Measurements from ENCODE around the gene COL27A1.

The COL27A1 gene

DNA sequence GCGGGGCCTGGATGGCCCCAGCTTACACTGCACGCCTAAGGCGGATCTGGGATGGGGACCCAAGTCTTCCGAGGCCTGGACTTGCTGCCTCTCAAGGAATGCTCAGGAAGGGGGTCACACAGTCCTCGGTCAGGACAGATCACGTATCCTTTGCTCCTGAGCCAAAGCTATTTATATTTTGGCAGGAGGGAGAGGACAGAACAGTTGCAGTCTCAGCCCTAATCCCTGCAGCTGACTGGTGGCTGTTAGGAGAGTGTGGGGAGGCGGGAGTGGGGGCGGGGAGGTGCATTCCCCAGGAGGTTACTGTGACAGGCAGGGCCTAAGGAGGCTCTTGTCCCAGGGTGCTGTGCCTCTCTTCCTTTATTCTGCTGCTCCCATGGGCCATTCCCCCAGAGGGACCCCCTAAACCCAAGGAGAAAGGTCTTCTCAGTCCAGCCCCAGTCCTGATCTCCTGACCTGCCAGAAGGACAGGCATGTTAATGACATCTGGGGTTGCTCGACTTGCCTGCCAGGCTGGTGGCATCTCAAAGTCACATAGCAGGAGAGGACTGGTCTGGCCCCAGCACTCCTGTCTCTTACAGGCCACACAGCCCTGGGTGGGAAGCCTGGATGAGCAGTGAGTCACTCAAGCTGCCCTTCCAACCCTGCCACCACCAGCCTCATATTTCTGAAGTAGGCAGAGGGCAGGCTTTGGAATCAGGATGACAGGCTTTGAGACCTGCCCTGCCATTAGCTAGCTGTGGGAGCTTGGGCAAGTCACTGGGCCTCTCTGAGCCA lies 51.9 kb downstream of the COL27A1 start (continued):
- TF ChIP-seq PPARA (CRISPR knock-in tag; IDR thresholded peaks at IDR 0.05; ENCODE audit: borderline replicate concordance) (no peak), ZFP30 (CRISPR knock-in tag; IDR thresholded peaks at IDR 0.05) (no peak)
- TF ChIP-seq, protein P1, sequence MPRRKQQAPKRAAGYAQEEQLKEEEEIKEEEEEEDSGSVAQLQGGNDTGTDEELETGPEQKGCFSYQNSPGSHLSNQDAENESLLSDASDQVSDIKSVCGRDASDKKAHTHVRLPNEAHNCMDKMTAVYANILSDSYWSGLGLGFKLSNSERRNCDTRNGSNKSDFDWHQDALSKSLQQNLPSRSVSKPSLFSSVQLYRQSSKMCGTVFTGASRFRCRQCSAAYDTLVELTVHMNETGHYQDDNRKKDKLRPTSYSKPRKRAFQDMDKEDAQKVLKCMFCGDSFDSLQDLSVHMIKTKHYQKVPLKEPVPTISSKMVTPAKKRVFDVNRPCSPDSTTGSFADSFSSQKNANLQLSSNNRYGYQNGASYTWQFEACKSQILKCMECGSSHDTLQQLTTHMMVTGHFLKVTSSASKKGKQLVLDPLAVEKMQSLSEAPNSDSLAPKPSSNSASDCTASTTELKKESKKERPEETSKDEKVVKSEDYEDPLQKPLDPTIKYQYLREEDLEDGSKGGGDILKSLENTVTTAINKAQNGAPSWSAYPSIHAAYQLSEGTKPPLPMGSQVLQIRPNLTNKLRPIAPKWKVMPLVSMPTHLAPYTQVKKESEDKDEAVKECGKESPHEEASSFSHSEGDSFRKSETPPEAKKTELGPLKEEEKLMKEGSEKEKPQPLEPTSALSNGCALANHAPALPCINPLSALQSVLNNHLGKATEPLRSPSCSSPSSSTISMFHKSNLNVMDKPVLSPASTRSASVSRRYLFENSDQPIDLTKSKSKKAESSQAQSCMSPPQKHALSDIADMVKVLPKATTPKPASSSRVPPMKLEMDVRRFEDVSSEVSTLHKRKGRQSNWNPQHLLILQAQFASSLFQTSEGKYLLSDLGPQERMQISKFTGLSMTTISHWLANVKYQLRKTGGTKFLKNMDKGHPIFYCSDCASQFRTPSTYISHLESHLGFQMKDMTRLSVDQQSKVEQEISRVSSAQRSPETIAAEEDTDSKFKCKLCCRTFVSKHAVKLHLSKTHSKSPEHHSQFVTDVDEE (CRISPR knock-in tag; IDR thresholded peaks at IDR 0.05) = no peak

DNA sequence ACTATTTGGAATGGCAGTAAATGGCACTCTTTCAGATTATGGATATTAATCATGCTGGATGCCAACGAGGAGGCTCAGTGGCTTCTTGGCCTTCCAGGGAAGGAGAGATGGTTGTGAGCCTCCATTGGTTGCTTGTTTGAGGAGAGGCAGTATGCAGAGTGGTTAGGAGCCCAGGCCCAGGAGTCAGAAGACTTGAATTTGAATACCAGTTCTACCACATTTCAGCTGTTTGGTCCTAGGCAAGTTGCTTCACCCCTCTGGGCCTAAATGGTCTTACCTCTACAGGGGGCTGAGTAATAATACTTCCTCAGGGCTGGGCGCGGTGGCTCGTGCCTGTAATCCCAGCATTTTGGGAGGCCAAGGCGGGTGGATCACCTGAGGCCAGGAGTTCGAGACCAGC lies 52.5 kb downstream of the COL27A1 start:
- no peak for ATAC-seq
- TF ChIP-seq, protein P2, sequence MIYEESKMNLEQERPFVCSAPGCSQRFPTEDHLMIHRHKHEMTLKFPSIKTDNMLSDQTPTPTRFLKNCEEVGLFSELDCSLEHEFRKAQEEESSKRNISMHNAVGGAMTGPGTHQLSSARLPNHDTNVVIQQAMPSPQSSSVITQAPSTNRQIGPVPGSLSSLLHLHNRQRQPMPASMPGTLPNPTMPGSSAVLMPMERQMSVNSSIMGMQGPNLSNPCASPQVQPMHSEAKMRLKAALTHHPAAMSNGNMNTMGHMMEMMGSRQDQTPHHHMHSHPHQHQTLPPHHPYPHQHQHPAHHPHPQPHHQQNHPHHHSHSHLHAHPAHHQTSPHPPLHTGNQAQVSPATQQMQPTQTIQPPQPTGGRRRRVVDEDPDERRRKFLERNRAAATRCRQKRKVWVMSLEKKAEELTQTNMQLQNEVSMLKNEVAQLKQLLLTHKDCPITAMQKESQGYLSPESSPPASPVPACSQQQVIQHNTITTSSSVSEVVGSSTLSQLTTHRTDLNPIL (CRISPR knock-in tag; IDR thresholded peaks at IDR 0.05; ENCODE audit: low read depth) = no peak
- TF ChIP-seq ARNTL (CRISPR knock-in tag; IDR thresholded peaks at IDR 0.05; ENCODE audit: borderline replicate concordance, low read depth) (no peak), GLIS3 (CRISPR knock-in tag; IDR thresholded peaks at IDR 0.05) (no peak), ZNF70 (CRISPR knock-in tag; IDR thresholded peaks at IDR 0.05) (no peak), TOX (CRISPR knock-in tag; IDR thresholded peaks at IDR 0.05; ENCODE audit: borderline replicate concordance) (no peak), RARB (CRISPR knock-in tag; IDR thresholded peaks at IDR 0.05) (no peak), ZNF8 (CRISPR knock-in tag; IDR thresholded peaks at IDR 0.05) (no peak), SNAI2 (CRISPR knock-in tag; IDR thresholded peaks at IDR 0.05) (no peak), TCF4 (CRISPR knock-in tag; IDR thresholded peaks at IDR 0.05; ENCODE audit: borderline replicate concordance) (no peak)
- TF ChIP-seq, protein P3, sequence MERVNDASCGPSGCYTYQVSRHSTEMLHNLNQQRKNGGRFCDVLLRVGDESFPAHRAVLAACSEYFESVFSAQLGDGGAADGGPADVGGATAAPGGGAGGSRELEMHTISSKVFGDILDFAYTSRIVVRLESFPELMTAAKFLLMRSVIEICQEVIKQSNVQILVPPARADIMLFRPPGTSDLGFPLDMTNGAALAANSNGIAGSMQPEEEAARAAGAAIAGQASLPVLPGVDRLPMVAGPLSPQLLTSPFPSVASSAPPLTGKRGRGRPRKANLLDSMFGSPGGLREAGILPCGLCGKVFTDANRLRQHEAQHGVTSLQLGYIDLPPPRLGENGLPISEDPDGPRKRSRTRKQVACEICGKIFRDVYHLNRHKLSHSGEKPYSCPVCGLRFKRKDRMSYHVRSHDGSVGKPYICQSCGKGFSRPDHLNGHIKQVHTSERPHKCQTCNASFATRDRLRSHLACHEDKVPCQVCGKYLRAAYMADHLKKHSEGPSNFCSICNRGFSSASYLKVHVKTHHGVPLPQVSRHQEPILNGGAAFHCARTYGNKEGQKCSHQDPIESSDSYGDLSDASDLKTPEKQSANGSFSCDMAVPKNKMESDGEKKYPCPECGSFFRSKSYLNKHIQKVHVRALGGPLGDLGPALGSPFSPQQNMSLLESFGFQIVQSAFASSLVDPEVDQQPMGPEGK (CRISPR knock-in tag; IDR thresholded peaks at IDR 0.05; ENCODE audit: borderline replicate concordance) = no peak
- TF ChIP-seq, protein P4, sequence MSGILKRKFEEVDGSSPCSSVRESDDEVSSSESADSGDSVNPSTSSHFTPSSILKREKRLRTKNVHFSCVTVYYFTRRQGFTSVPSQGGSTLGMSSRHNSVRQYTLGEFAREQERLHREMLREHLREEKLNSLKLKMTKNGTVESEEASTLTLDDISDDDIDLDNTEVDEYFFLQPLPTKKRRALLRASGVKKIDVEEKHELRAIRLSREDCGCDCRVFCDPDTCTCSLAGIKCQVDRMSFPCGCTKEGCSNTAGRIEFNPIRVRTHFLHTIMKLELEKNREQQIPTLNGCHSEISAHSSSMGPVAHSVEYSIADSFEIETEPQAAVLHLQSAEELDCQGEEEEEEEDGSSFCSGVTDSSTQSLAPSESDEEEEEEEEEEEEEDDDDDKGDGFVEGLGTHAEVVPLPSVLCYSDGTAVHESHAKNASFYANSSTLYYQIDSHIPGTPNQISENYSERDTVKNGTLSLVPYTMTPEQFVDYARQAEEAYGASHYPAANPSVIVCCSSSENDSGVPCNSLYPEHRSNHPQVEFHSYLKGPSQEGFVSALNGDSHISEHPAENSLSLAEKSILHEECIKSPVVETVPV (CRISPR knock-in tag; IDR thresholded peaks at IDR 0.05) = no peak

DNA sequence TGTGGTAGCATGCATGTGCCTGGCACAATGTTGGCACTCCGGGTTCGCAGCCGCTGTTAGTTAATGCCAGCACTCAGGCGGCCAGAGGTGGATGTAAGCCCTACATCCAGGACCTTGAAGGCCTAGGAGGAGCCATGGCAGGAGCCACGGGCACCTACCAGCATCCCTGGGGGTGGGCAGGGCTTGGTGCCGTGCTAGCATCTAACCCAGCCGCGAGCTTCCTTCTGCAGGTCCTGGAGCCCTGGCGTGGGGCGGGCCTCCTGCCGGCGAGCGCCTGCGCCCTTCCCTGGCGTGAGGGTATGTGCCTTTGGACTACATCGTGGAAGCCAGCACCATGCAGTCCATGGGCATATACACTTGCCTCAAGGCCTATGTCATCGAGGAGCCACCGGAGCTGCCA lies 53.8 kb downstream of the COL27A1 start:
- ATAC-seq = no peak
- TF ChIP-seq TOX (CRISPR knock-in tag; IDR thresholded peaks at IDR 0.05; ENCODE audit: borderline replicate concordance) (no peak), CSDC2 (CRISPR knock-in tag; IDR thresholded peaks at IDR 0.05) (no peak), BACH2 (CRISPR knock-in tag; IDR thresholded peaks at IDR 0.05; ENCODE audit: borderline replicate concordance) (no peak), ZFP30 (CRISPR knock-in tag; IDR thresholded peaks at IDR 0.05) (no peak), GLIS3 (CRISPR knock-in tag; IDR thresholded peaks at IDR 0.05) (no peak), PPARA (CRISPR knock-in tag; IDR thresholded peaks at IDR 0.05; ENCODE audit: borderline replicate concordance) (no peak), ISL1 (CRISPR knock-in tag; IDR thresholded peaks at IDR 0.05) (no peak), ZNF8 (CRISPR knock-in tag; IDR thresholded peaks at IDR 0.05) (no peak), ESRRG (CRISPR knock-in tag; IDR thresholded peaks at IDR 0.05) (no peak), TCF4 (CRISPR knock-in tag; IDR thresholded peaks at IDR 0.05; ENCODE audit: borderline replicate concordance) (no peak), OSR1 (CRISPR knock-in tag; IDR thresholded peaks at IDR 0.05) (no peak), ZNF70 (CRISPR knock-in tag; IDR thresholded peaks at IDR 0.05) (no peak), SNAI2 (CRISPR knock-in tag; IDR thresholded peaks at IDR 0.05) (no peak)
- TF ChIP-seq, protein P3 (CRISPR knock-in tag; IDR thresholded peaks at IDR 0.05; ENCODE audit: borderline replicate concordance) = no peak
- TF ChIP-seq, protein P4 (CRISPR knock-in tag; IDR thresholded peaks at IDR 0.05) = no peak
- TF ChIP-seq, protein P1 (CRISPR knock-in tag; IDR thresholded peaks at IDR 0.05) = no peak
- TF ChIP-seq, protein P5, sequence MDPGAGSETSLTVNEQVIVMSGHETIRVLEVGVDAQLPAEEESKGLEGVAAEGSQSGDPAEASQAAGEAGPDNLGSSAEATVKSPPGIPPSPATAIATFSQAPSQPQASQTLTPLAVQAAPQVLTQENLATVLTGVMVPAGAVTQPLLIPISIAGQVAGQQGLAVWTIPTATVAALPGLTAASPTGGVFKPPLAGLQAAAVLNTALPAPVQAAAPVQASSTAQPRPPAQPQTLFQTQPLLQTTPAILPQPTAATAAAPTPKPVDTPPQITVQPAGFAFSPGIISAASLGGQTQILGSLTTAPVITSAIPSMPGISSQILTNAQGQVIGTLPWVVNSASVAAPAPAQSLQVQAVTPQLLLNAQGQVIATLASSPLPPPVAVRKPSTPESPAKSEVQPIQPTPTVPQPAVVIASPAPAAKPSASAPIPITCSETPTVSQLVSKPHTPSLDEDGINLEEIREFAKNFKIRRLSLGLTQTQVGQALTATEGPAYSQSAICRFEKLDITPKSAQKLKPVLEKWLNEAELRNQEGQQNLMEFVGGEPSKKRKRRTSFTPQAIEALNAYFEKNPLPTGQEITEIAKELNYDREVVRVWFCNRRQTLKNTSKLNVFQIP (CRISPR knock-in tag; IDR thresholded peaks at IDR 0.05; ENCODE audit: borderline replicate concordance, low read depth) = no peak
